GM18909 (cell line): ENCODE results near the gene PDXK.
"Not testable (repeated sequence)": the region's sequence is repeated elsewhere in the genome, so short reads cannot be mapped to it uniquely, and the experiment has no call there.

ENCODE experiments used
- ATAC-seq: cut with Tn5 transposase; IDR thresholded peaks from one replicate; pipeline ENCODE4 v1.9.1; 2021; ENCODE audit warnings: mild to moderate bottlenecking; ENCODE audit not compliant: unreplicated experiment, poor library complexity

PDXK gene

GRCh38 chr21:43696214-43696613 lies 22.7 kb upstream of the PDXK start:
- no peak for ATAC-seq

GRCh38 chr21:43697758-43698643 lies 20.9 kb upstream of the PDXK start:
- ATAC-seq: no peak

GRCh38 chr21:43699492-43699777 lies 19.5 kb upstream of the PDXK start:
- not testable (repeated sequence) for ATAC-seq

GRCh38 chr21:43699933-43700599 lies 18.9 kb upstream of the PDXK start:
- no peak for ATAC-seq

- ATAC-seq: no peak
These were observed 16.8 kb upstream of the PDXK start for GRCh38 chr21:43701936-43702784.

- ATAC-seq: no peak
These were observed 16.2 kb upstream of the PDXK start for GRCh38 chr21:43702785-43703034.

- no peak for ATAC-seq
These were observed 15.7 kb upstream of the PDXK start for GRCh38 chr21:43703035-43703880.

GRCh38 chr21:43707462-43707861 lies 11.5 kb upstream of the PDXK start:
- ATAC-seq: no peak

GRCh38 chr21:43708745-43709381 lies 10.1 kb upstream of the PDXK start:
- no peak for ATAC-seq

- ATAC-seq: no peak
These were observed 6.5 kb upstream of the PDXK start for GRCh38 chr21:43712268-43712942.

- not testable (repeated sequence) for ATAC-seq
These were observed 5.8 kb upstream of the PDXK start for GRCh38 chr21:43713123-43713522.

GRCh38 chr21:43716376-43717165 lies 2.4 kb upstream of the PDXK start:
- no peak for ATAC-seq

GRCh38 chr21:43717166-43717853 lies 1.6 kb upstream of the PDXK start:
- no peak for ATAC-seq

GRCh38 chr21:43717967-43718871 lies 710 bp upstream of the PDXK start:
- no peak for ATAC-seq

GRCh38 chr21:43719748-43720538 lies 1.0 kb downstream of the PDXK start:
- ATAC-seq: peak; percentile 6

- no peak for ATAC-seq
These were observed 1.7 kb downstream of the PDXK start for GRCh38 chr21:43720539-43721166.
